ENCODE measurements around the gene OR51S1.

DNA sequence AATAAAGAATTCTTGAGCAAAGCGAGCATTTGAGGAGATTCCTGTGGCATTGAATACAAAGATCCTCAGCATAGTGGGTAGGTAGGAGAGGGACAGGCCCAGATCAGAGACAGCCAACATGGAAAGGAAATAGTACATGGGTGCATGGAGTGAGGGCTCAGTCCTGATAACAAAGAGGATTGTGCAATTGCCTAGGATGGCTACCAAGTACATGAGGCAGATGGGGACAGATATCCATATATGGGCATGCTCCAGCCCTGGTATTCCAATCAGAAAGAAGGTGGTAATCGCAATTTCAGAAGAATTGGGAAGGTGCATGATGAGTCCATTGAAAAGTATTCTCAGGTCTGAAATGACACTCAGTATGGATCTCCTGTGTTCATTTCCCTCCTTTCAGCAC lies 41.3 kb upstream of the OR51S1 start:
- TF ChIP-seq YY1 (IDR thresholded peaks at IDR 0.05; ENCODE audit: extremely low read depth, insufficient replicate concordance, low read depth, low read length) (no peak), POLR2A (IDR thresholded peaks at IDR 0.05; ENCODE audit: borderline replicate concordance, extremely low read depth, insufficient read depth, insufficient read length) (no peak), RAD21 (IDR thresholded peaks at IDR 0.05; ENCODE audit: low read depth) (no peak), POLR2AphosphoS5 (IDR thresholded peaks at IDR 0.05; ENCODE audit: low read depth, low read length) (no peak)
- TF ChIP-seq, protein P1, sequence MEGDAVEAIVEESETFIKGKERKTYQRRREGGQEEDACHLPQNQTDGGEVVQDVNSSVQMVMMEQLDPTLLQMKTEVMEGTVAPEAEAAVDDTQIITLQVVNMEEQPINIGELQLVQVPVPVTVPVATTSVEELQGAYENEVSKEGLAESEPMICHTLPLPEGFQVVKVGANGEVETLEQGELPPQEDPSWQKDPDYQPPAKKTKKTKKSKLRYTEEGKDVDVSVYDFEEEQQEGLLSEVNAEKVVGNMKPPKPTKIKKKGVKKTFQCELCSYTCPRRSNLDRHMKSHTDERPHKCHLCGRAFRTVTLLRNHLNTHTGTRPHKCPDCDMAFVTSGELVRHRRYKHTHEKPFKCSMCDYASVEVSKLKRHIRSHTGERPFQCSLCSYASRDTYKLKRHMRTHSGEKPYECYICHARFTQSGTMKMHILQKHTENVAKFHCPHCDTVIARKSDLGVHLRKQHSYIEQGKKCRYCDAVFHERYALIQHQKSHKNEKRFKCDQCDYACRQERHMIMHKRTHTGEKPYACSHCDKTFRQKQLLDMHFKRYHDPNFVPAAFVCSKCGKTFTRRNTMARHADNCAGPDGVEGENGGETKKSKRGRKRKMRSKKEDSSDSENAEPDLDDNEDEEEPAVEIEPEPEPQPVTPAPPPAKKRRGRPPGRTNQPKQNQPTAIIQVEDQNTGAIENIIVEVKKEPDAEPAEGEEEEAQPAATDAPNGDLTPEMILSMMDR (IDR thresholded peaks at IDR 0.05 in 2 of 3, conservative IDR thresholded peaks at IDR 0.05 in 1 of 3; ENCODE audit: borderline replicate concordance in 1 of 3, insufficient read depth in 1 of 3, low read depth in 2 of 3, low read length in 2 of 3) = no peak
